NB4 (cell line): ENCODE results near the gene CAPN10.

Source experiments
- DNase-seq: peaks from one replicate; pipeline ENCODE4 v3.0.0; 2010; ENCODE audit warnings: low read depth
- H3K4me3 ChIP-seq: one replicate; pipeline ENCODE4 v1.5.1; 2011; ENCODE audit warnings: mild to moderate bottlenecking, low read depth, low read length, moderate library complexity
- CTCF ChIP-seq: IDR thresholded peaks from one replicate; pipeline ENCODE4 v1.5.1; 2012; ENCODE audit warnings: low read depth, low read length
- MAX ChIP-seq: IDR thresholded peaks from 2 replicates; pipeline ENCODE4 v1.6.1; 2011; ENCODE audit warnings: low read depth, low read length
- MYC ChIP-seq: IDR thresholded peaks from 2 replicates; pipeline ENCODE4 v1.6.1; 2011; ENCODE audit warnings: low read depth, low read length
- POLR2A ChIP-seq: IDR thresholded peaks from 2 replicates; pipeline ENCODE4 v1.6.1; 2011; ENCODE audit warnings: mild to moderate bottlenecking; ENCODE audit not compliant: insufficient read length; ENCODE audit errors: extremely low read depth

Gene CAPN10

GRCh38 chr2:240583774-240584173 is 2.8 kb upstream of the CAPN10 start:
- TF ChIP-seq CTCF (no peak), MAX (no peak), POLR2A (no peak), MYC (no peak)
- no peak overlapping the region for H3K4me3 ChIP-seq
- DNase-seq: no peak

GRCh38 chr2:240584486-240585031 is 2.0 kb upstream of the CAPN10 start:
- DNase-seq: peak; percentile 99
- H3K4me3 ChIP-seq: peak overlapping the region; percentile 81
- TF ChIP-seq MYC: peak; percentile 91
- TF ChIP-seq CTCF: no peak
- TF ChIP-seq MAX: peak; percentile 85

GRCh38 chr2:240585101-240585500 is 1.4 kb upstream of the CAPN10 start:
- no peak for TF ChIP-seq MAX
- TF ChIP-seq POLR2A: no peak
- TF ChIP-seq MYC: no peak
- TF ChIP-seq CTCF: no peak
- DNase-seq: no peak
- peak overlapping the region; percentile 81 for H3K4me3 ChIP-seq

- DNase-seq: no peak
- peak overlapping the region; percentile 81 for H3K4me3 ChIP-seq
- no peak for TF ChIP-seq POLR2A
- no peak for TF ChIP-seq MAX
- TF ChIP-seq CTCF: no peak
- TF ChIP-seq MYC: no peak
Measured at GRCh38 chr2:240585681-240586197, 795 bp upstream of the CAPN10 start.

GRCh38 chr2:240586919-240587800 is 626 bp downstream of the CAPN10 start:
- peak; percentile 65 for DNase-seq

More at GRCh38 chr2:240586919-240587800, 626 bp downstream of the CAPN10 start:
- TF ChIP-seq CTCF (no peak), MAX (no peak), MYC (no peak), POLR2A (no peak)
- H3K4me3 ChIP-seq: peak overlapping the region; percentile 71
